ENCODE data around the gene SHISA9.

GRCh38 chr16:13036600-13036999, 135.2 kb downstream of the SHISA9 start:
- TF ChIP-seq POLR2A (IDR thresholded peaks at IDR 0.05; ENCODE audit: low read length) = no peak
- TF ChIP-seq GATA1 (IDR thresholded peaks at IDR 0.05; ENCODE audit: low read depth, low read length) = no peak

Measured in erythroblast (primary cell).